Stimulated activated CD4-positive, alpha-beta T cell treated with anti-CD3 and anti-CD28 coated beads, Interleukin-1b, Interleukin-23, amount 100 ng/mL, for 24 hours (primary cell): Measurements from ENCODE around the gene GALNTL6.
"Not testable (repeated sequence)": the region's sequence is repeated elsewhere in the genome, so short reads cannot be mapped to it uniquely, and the experiment has no call there.

ENCODE experiments used
- DNase-seq, 4 experiments: peaks; one replicate each; pipeline ENCODE4 v3.0.0-alpha.2; 2020; ENCODE audit warnings: low read depth in 4 of 4, low spot score in 1 of 4

GALNTL6 gene

DNA sequence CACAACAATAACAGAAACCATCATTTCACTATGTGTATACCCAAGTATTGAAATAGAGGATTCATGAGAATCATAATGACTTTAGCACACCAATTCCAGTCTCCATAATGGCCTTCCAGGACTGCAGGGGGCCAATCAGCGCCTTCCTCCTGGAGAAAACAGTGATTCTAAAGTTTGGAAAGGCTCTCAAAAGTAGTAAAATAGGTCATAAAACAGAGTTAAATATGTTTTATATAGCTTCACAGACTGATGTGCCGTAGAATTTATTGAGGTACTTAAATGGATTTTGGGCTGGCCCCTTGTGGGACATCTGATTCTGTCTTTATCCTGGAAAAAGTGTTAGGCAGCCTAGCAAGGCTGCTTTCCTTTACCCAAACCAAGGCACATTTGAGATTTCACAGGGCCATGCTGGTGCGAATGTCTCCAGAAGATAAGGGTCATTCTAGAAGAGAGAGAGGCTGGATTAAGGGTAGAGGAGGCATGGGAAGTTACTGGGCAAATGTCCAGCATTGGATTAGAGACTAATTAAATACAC, 543.9 kb downstream of the GALNTL6 start:
- DNase-seq: no peak

DNA sequence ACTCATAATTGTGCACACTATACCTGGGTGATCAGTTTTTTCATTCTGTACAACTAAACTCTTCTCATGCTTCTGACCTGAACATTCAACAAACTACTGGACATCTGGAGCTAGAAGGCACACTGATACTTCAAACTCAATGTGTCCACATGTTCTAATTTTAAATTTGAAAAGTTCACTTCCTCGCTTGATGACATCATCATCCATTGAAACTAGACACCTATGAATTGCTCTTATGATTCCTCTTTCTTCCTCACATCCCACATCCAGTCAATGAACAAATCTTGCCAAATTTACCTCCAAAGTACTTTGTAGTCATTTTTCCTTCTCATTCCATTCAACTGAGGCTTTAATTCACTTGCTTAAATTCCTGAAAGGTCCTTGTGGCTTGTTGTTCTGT, 549.4 kb downstream of the GALNTL6 start:
- DNase-seq: no peak

DNA sequence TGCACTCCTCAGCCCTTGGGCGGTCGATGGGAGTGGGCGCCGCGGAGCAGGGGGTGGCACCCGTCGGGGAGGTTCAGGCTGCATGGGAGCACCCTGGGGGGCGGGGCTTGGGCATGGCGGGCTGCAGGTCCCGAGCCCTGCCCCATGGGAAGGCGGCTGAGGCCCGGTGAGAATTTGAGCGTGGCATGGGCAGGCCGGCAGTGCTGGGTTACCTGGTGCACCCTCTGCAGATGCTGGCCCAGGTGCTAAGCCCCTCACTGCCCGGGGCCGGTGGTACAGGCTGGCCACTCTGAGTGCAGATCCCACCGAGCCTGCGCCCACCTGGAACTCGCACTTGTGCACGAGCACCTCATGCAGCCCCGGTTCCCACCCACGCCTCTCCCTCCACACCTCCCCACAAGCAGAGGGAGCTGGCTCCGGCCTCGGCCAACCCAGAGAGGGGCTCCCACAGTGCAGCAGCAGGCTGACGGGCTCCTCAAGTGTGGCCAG, 556.3 kb downstream of the GALNTL6 start:
- no peak for DNase-seq

DNA sequence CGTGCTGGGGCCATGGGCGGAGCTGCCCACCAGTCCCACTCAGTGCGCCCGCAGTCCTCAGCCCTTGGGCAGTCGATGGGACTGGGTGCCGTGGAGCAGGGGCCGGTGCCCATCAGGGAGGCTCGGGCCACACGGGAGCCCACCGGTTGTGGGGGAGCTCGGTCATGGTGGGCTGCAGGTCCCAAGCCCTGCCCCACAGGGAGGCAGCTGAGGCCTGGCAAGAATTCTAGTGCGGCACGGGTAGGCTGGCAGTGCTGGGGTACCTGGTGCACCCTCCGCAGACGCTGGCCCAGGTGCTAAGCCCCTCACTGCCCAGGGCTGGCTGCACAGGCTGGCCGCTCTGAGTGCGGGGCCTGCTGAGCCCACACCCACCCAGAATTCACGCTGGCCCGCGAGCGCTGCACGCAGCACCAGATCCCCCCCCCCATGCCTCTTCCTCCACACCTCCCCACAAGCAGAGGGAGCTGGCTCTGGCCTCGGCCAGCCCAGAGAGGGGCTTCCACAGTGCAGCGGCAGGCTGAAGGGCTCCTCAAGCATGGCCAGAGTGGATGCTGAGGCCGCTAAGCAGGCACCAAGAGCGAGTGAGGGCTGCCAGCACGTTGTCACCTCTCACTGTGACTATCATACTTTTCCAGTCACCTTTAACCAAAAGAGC, 564.4 kb downstream of the GALNTL6 start:
- no peak for DNase-seq

DNA sequence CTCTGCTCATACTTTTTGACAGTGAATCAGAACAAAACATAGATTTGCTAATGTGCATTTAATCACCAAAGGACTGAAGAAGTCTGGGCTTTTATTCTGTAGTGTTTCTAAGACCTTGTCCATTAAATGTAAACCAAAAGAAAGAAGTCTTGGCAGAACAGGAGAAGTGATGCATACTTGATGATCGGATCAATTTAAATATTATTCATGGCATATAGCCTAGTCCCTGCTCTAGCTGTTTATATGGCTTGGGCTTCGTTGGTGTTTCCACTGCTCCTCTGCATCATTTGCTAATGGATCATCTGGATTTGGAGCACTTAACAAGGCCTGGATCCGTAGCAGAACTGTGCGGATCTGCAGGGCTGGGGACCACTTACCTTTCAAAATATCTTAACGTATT, 566.6 kb downstream of the GALNTL6 start:
- DNase-seq: no peak

DNA sequence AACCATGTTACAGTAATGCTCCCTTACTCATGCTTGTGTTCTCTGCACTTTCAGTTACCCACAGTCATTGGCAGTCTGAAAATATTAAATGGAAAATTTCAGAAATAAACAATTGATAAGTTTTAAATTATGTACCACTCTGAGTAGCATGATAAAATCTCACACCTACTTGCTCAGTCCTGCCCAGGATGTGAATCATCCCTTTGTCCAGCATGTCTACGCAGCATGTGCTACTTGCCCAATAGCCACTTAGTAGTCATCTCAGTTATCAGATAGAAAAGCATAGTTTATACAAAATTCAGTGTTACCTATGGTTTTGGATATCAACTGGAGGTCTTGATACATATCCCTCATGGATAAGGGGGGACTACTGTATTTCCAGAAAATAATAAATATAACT, 577.1 kb downstream of the GALNTL6 start:
- DNase-seq: no peak

DNA sequence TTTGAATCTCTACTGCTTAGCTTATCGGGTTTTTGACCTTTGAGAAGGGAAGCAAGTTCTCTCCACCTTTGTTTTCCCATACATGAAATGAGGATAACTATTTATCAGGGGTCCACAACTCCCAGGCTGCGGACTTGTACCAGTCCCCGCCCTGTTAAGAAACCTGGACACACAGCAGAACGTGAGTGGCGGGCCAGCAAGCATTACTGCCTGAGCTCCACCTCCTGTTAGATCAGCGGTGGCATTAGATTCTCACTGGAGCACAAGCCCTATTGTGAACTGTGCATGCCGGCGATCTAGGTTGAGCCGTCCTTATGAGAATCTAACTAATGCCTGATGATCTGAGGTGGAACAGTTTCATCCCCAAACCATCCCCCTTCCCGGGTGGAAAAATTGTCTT, 579.5 kb downstream of the GALNTL6 start:
- no peak for DNase-seq

DNA sequence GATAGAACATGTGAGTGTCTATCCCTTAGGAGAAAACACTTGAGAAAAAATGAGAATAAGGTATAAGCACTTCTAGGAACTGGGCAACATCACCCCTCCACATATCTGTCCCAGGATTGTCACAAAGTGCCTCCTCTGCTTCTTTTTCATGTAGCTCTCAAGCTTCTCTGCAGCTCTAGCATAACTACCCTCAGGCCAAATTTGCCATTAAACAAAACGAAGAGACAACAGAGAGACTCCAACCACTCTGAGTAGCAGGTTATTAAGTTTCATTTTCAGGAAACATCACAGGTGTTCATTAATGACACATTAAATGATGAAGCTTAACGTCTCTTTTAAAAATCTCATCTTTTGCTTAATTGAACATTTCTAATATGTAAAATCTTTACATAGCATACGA, 580.0 kb downstream of the GALNTL6 start:
- no peak for DNase-seq

DNA sequence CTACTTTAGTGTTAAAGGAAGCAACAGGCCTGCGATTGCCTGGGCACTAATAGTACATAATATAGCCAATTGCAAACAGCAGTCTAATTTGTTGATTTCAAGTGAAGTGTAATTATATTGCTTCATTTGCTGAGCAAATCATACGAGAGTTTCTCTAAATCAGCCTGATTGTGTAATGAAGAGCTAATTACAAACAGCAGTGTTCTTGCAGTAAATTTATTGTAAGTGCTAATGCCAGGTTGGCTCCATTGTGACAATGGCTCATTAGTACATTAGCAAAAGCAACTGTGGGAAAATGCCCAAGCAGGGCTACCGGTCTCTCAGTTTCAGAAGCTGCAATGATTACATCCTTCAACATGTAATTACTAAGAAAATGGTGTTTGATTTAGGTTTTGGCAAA, 591.5 kb downstream of the GALNTL6 start:
- no peak for DNase-seq

DNA sequence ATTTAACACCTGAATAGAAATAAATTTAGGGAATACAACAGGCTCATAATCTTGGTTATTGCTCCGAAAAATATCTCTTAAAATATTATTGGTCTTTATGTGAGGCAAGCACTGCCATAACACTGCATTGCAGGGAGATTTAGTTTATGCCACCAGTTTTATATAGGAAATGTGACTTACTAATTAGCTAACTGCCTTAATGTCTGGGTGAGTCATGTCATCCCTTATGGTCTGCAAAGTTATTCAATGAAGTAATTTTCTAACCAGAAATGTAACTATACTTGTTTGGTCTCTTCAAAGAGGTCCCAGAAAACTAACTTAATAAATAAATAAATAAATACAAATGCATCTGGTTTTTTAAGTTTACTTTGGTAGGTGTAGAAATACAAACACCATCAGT, 597.2 kb downstream of the GALNTL6 start:
- DNase-seq: no peak

DNA sequence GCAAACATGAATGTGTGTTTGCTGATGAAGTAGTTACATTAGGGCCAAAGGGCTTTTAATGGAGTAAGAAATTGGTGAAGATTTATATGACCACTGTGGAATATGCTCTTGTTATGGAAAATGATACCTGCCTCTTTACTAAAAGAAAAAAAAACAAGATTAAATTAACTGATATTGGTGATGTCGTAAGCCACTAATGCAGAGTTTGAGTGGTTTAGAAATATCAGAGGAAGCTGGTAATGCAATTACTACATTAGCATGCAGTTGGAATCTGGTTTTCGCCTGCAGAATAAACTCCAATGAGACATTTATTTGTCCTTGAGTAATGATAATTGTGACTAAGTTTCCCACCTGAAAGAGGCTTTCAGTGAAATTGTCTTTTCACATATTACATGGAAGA, 597.9 kb downstream of the GALNTL6 start:
- no peak for DNase-seq

DNA sequence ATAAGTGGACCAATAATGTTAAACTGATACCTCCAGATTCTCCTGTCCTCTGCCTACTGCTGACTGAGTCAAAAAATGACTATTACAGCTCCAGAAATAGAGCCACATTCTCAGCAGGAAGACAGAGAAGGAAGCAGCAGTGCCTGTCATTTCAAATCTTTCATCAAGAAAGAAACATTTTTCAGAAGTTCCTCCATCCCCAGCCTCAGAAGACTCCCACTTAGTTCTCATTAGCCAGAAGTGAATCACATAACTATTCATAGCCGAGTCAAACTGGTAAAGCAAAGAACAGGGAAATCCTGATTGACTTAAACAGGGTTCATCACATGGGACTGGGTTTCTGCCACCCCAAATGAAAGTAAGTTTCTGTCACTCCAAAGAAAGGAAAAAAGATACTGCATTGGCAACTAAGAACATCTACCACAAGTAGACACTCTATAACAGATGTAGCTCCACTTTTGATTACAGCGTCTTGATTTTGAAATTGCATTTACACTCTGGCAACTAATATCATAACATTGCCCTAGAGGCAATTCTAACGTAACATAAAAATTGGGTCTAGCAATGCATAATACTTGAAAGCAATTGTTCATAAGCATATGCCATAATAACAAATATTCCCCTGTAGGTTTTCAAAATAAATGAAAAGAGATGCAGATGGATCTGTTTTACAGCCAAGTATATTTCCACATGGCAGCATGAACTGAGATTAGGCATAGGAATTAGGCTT, 599.8 kb downstream of the GALNTL6 start:
- no peak for DNase-seq

DNA sequence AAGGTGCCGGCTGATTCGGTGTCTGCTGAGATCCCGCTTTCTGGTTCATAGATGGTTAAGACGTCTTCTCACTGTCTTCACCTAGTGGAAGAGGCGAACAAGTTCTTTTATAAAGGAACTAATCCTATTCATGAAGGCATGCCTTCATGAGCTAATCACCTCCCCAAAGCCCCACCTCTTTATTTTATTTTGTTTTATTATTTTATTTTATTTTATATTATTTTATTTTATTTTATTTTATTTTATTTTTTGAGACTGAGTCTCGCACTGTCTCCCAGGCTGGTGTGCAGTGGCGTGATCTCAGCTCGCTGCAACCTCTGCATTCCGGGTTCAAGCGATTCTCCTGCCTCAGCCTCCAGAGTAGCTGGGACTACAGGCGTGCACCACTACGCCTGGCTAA, 615.8 kb downstream of the GALNTL6 start:
- not testable (repeated sequence) for DNase-seq

DNA sequence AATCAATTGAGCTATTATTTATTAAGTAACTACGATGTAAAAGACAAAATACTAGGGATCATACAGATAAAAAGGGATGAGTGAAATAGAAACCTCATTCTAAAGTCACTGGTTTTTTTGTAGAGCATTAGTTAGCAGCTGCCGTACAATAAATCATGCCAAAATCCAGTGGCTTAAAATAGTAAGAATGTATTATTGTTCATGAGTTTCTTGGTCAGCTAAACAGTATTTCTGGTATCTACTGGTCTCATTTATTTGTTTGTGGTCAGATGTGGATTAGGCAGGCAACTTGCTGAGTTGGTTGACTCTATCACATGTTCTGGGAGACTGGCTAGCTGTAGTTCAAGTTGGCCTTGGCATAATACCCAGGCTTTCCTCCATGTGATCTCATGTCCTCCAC, 667.3 kb downstream of the GALNTL6 start:
- DNase-seq: no peak

DNA sequence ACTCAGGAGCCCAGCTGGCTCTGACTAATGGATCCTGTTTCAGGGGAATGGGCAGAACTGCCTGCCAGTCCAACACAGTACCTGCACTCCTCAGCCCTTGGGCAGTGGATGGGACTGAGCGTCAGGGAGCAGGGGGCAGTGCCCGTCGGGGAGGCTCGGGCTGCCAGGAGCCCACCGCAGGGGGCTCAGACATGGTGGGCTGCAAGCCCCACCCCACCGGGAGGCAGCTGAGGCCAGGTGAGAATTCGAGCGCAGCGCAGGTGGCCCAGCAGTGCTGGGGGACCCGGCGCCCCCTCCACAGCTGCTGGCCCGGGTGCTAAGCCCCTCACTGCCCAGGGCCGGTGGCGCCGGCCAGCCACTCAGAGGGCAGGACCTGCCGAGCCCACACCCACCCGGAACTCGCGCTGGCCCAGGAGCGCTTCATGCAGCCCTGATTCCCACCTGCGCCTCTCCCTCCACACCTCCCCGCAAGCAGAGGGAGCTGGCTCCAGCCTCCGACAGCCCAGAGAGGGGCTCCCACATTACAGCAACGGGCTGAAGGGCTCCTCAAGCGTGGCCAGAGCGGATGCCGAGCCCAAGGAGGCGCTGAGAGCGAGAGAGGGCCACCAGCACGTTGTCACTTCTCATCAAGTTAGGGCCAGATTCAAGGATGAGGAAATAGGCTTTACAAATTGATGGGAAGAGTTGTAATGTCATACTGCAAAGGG, 668.8 kb downstream of the GALNTL6 start:
- no peak for DNase-seq

DNA sequence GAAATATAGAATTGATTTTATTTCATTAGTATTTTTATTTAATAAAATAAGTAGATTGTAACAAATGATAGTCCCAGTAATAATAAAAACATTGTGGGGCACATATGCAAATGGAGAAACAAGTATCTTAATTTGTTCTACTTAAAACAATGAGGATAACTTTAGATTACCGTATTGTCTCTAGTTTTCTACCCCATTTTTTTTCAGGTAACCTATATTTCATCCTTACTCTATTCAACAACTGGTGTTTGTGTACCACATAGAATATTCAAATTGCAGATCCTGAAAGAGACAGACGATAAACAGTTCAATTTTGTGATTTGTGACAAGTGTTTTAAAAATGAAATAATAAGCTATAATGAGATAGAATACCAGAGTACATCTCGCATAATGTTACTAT, 671.8 kb downstream of the GALNTL6 start:
- no peak for DNase-seq

DNA sequence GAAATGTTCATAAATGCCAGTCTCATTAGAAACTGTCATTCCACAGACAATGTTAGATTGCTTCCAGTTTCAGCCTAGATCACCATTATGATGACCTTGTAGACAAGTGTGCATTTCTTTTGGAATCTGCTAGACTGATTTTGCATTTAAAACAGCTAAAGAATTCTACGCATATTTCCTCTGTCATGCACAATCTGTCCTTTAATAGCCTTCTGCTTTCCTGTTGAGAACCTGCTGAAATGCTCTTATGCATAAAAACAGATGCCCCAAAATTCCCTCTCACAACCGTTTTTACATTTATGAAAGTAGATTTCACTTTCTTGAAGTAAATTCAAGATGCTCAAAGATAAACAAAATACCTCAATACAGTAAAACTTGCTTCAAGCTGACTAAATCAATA, 673.3 kb downstream of the GALNTL6 start:
- no peak for DNase-seq

DNA sequence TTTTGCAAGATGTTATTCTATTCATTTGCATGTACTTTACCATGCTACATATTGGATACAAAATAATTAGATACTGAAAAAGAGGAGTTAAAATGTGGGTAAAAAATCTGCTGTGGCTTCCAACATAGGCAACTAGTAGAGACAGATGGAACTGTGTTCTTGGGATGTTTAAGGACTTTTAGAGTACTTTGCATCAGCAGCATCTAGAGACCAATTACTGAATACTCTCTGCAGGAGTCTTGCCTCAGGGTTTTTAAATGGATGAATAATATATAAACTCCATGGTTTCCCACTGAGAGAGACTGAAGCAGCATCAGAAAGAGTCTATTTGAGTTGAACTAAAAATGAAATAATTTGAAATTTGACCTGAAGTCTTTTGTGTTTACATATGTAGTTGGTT, 676.7 kb downstream of the GALNTL6 start:
- DNase-seq: no peak

DNA sequence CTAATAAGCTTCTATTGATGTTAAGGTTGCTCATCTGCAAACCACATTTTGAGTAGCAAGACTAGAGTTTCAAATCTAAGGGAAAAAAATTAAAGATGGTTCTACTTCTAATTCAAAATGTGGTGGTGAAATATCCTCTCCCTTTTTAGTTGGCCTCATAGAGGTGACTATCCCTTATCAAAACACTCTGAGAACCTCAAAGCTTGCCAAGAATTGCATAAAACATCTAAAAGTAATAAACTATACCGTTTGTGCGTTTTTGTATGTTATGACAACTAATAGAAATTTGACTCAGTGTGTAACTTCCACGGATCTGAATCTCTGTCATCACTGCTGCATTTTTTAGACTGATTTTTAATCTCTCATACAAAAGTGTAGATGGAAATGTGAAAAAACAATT, 682.6 kb downstream of the GALNTL6 start:
- DNase-seq: no peak

DNA sequence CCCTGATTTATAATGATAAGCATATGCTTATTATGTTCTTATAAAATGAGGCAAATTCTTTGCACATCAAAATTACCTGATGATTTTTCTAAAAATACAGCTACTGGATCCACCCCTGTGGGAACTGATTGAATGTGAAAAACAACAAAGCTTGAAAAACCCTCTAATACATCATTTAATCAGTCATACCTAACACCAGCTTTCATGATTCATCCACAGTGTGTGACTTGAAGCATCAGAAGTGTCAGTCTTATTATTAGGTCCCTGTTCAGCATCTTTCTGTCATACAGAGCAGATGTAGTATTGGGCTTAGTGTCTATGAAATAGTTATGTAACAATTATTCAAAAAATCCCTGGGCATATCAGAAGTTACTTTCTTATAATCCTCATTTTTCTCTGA, 684.1 kb downstream of the GALNTL6 start:
- no peak for DNase-seq

DNA sequence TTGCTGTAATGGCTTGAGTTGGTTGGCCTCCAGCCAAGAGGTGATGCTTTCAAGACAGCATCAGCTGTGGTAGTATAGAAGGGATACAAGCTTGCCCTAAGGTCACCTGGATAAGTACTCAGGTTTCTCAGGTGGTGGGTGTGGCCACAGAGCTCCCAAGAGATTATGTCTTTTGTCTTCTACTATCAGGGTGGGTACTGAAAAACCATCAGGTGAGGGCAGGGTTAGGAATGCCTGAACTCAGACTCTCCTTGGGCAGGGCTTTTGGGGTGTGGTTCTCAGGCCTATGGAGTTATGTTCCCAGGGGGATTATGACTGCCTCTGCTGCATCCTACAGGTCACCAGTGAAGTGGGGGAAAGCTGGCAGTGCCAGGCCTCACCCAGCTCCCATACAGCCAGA, 700.8 kb downstream of the GALNTL6 start:
- no peak for DNase-seq

DNA sequence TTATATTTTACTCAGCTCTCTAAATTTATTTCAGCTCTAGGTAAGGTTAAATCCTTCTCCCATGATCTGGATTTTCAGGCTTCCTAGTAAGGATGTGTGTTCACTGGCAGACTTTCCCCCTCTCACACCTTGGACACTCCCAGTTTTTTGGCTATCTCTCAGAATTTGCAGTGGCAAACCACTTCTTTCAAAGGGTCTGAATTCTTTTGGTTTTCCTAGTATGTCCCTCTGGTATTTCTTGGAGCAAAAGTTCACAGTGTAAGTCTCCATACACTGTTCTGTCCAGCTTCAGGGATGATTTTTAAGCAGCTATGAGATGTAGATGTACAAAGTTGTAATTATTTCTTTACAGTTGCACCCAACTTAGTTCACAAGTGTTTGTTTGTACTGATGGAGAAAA, 701.6 kb downstream of the GALNTL6 start:
- no peak for DNase-seq
